K562 (cell line): ENCODE measurements around the gene CTAGE1. TPM values are rescaled to one million over a fixed set of nuclear protein-coding genes. Genes with fewer than 3 reads are reported as not detected.

Experiments
- ATAC-seq: fragments of 200-7000 bp; cut with Tn5 transposase; 3 replicates; pipeline ENCODE4 v1.9.1; 2020; ENCODE audit warnings: moderate library complexity
- BruUV-seq: library from RNA; stranded (reverse); fragments of 400-500 nt; replicated peaks from 2 replicates; lab custom pipeline; 2021; lab: Mats Ljungman, UMichigan
- CTCF ChIA-PET: fragments of 300-600 bp; formaldehyde crosslinking; extraction: SDS; loops from one replicate; lab custom pipeline; 2021; ENCODE audit warnings: low intra/inter-chr PET ratio; lab: Yijun Ruan, JAX
- POLR2A ChIA-PET: fragments of 300-600, 350-650 bp; sonication (Branson Sonifier 250); formaldehyde crosslinking; extraction: SDS; loops from one replicate; lab custom pipeline; 2021; ENCODE audit warnings: antibody characterized with exemption, inconsistent platforms; lab: Yijun Ruan, JAX
- DNase-seq, 4 experiments: peaks; one replicate each; pipeline versions ENCODE4 v3.0.0 to v3.0.0-alpha.2; 2011 to 2018; ENCODE audit warnings: low spot score in 3 of 4, mixed read lengths in 3 of 4; ENCODE audit errors: extremely low read depth in 1 of 4
- FAIRE-seq: peaks from 2 replicates; lab custom pipeline; 2011; peaks lifted over from hg19 to GRCh38; lab: Jason Lieb, UNC
- H2AFZ ChIP-seq: 2 replicates; pipeline ENCODE4 v1.6.0; 2011; ENCODE audit warnings: low read depth, low read length, control low read depth, inconsistent platforms
- H3K27ac ChIP-seq: fragments of 200-600 bp; 3 replicates; pipeline ENCODE4 v1.8.0; 2011; ENCODE audit warnings: low read depth, mild to moderate bottlenecking, control low read depth, inconsistent platforms, low read length, moderate library complexity, mixed read lengths; ENCODE audit errors: extremely low read depth
- H3K27me3 ChIP-seq, 2 experiments: fragments of 300-600 bp in 1 of 2; 2 replicates in 1 of 2; 3 replicates in 1 of 2; pipeline versions ENCODE4 v1.6.0 to v1.8.0; 2011; ENCODE audit warnings: inconsistent platforms in 2 of 2, low read length in 2 of 2, mild to moderate bottlenecking in 1 of 2, mixed read lengths in 1 of 2, moderate library complexity in 1 of 2; ENCODE audit not compliant: control insufficient read depth in 2 of 2, insufficient read depth in 2 of 2
- H3K36me3 ChIP-seq: fragments of 300-600 bp; 3 replicates; pipeline ENCODE4 v1.8.0; 2011; ENCODE audit warnings: mild to moderate bottlenecking, low read length, inconsistent platforms; ENCODE audit not compliant: control insufficient read depth, insufficient read depth
- H3K4me1 ChIP-seq, 2 experiments: fragments of 200-600 bp in 1 of 2; replicated peaks in 1 of 2; 2 replicates in 1 of 2; 3 replicates in 1 of 2; pipeline versions ENCODE4 v1.5.1 to v1.8.0; 2011; ENCODE audit warnings: inconsistent platforms in 2 of 2, low read length in 2 of 2, mild to moderate bottlenecking in 1 of 2, mixed read lengths in 1 of 2, moderate library complexity in 1 of 2; ENCODE audit not compliant: control insufficient read depth in 2 of 2, insufficient read depth in 2 of 2
- H3K4me2 ChIP-seq: 2 replicates; pipeline ENCODE4 v1.6.1; 2011; ENCODE audit warnings: low read length, control low read depth, inconsistent platforms, mixed read lengths; ENCODE audit not compliant: insufficient read depth
- H3K4me3 ChIP-seq: fragments of 200-600 bp; sonication (generic), shearing (Covaris generic); 2 replicates; pipeline ENCODE4 v1.5.1; 2016; ENCODE audit warnings: control low read depth, inconsistent platforms
- H3K79me2 ChIP-seq: fragments of 200-600 bp; 3 replicates; pipeline ENCODE4 v1.8.0; 2011; ENCODE audit warnings: low read length, inconsistent platforms; ENCODE audit not compliant: control insufficient read depth, insufficient read depth
- H3K9ac ChIP-seq, 2 experiments: 2 replicates each; pipeline versions ENCODE4 v1.6.0 to v1.6.1; 2011; ENCODE audit warnings: low read depth in 2 of 2, low read length in 2 of 2, control low read depth in 1 of 2, inconsistent platforms in 1 of 2, mild to moderate bottlenecking in 1 of 2, mixed read lengths in 1 of 2; ENCODE audit not compliant: insufficient read depth in 1 of 2
- H3K9me1 ChIP-seq: one replicate; pipeline ENCODE4 v1.6.0; 2011; ENCODE audit warnings: inconsistent platforms, mild to moderate bottlenecking, low read length, moderate library complexity; ENCODE audit not compliant: control insufficient read depth, insufficient read depth
- H3K9me3 ChIP-seq: replicated peaks from 2 replicates; pipeline ENCODE4 v1.5.1; 2011; ENCODE audit warnings: low read depth, low read length, inconsistent platforms; ENCODE audit not compliant: control insufficient read depth, insufficient read depth
- H4K20me1 ChIP-seq: replicated peaks from 2 replicates; pipeline ENCODE4 v1.6.1; 2011; ENCODE audit warnings: low read length, inconsistent platforms, mixed read lengths; ENCODE audit not compliant: control insufficient read depth, insufficient read depth
- FOS ChIP-seq: IDR thresholded peaks from 3 replicates; pipeline ENCODE4 v1.6.1; 2011; ENCODE audit not compliant: insufficient read length; ENCODE audit errors: extremely low read depth
- NFATC3 ChIP-seq: fragments of 450-650 bp; IDR thresholded peaks from 2 replicates; pipeline ENCODE4 v1.6.1; 2017; ENCODE audit warnings: mild to moderate bottlenecking
- POLR2AphosphoS5 ChIP-seq: IDR thresholded peaks from 2 replicates; pipeline ENCODE4 v1.6.1; 2011; ENCODE audit warnings: mild to moderate bottlenecking, low read depth, low read length, moderate library complexity; ENCODE audit not compliant: control insufficient read depth, insufficient read depth
- RFX7 ChIP-seq: fragments of 250-450 bp; sonication (Bioruptor Pico); IDR thresholded peaks from 2 replicates; pipeline ENCODE4 v1.5.1; 2021; ENCODE audit warnings: mild to moderate bottlenecking
- SMARCA5 ChIP-seq: fragments of 450-650 bp; IDR thresholded peaks from 2 replicates; pipeline ENCODE4 v1.6.1; 2016
- SREBF2 ChIP-seq: sonication (generic); formaldehyde crosslinking; IDR thresholded peaks from 2 replicates; pipeline ENCODE4 v1.4.0; 2020; ENCODE audit warnings: mild to moderate bottlenecking, missing genetic modification reagents
- ZNF124 ChIP-seq: sonication (generic); formaldehyde crosslinking; IDR thresholded peaks from 2 replicates; pipeline ENCODE4 v1.8.1; 2022; ENCODE audit warnings: missing genetic modification reagents
- ZNF224 ChIP-seq: sonication (generic); formaldehyde crosslinking; IDR thresholded peaks from 2 replicates; pipeline ENCODE4 v1.8.0; 2022; ENCODE audit warnings: mild to moderate bottlenecking, missing genetic modification reagents
- ZNF551 ChIP-seq: fragments of 250-450 bp; sonication (Bioruptor Pico); IDR thresholded peaks from 2 replicates; pipeline ENCODE4 v1.5.0; 2021; ENCODE audit warnings: mild to moderate bottlenecking, moderate library complexity
- ZNF695 ChIP-seq: fragments of 450-650 bp; formaldehyde crosslinking; IDR thresholded peaks from 2 replicates; pipeline ENCODE4 v1.4.0; 2020; ENCODE audit warnings: mild to moderate bottlenecking, moderate library complexity
- WGBS: fragments of 100-300 bp; shearing (Covaris generic); methylation state at CpG from one replicate; pipeline ENCODE4 v1.1.6; 2016; ENCODE audit warnings: low coverage, mixed read lengths; ENCODE audit not compliant: insufficient coverage; ENCODE audit errors: missing lambda C conversion rate; 5-methylcytosine and 5-hydroxymethylcytosine counted together
- in situ Hi-C: fragments of 300-500 bp; cut with MboI; formaldehyde crosslinking; loops from 4 replicates; pipeline ENCODE4 v1.15.0; 2018; ENCODE audit warnings: inconsistent platforms, mixed read lengths
- intact Hi-C: fragments of 100-400 bp; cut with micrococcal nuclease; formaldehyde crosslinking; loops from 2 replicates; pipeline ENCODE4 v1.14.2; 2022
- polyA plus RNA-seq, 8 experiments: library from polyadenylated mRNA; depleted of rRNA in 4 of 8; stranded (reverse) in 5 of 8; unstranded in 3 of 8; fragments of >200 nt; fragmentation: Nextera tagmentation in 2 of 8; fragmentation: Illumina TruSeq in 1 of 8; extraction: Ambion mirVana in 2 of 8; extraction: Trizol in 1 of 8; gene quantifications; 2 replicates each; pipeline versions ENCODE4 v1.2.1 to v1.2.3, GENCODE V29; 2011 to 2014; ENCODE audit warnings: inconsistent platforms in 1 of 8, missing spikeins in 1 of 8
- total RNA-seq, 7 experiments: library from RNA; depleted of rRNA in 6 of 7; stranded (reverse); fragments of >200 nt in 6 of 7; fragmentation: Illumina TruSeq in 2 of 7; extraction: Trizol in 2 of 7; gene quantifications; 2 replicates each; pipeline versions ENCODE4 v1.2.1 to v1.2.3, GENCODE V29; 2011 to 2021; ENCODE audit warnings: low replicate concordance in 1 of 7
- TF ChIP-seq, protein P1 (sequence below): IDR thresholded peaks from 2 replicates; pipeline ENCODE4 v1.6.1; 2014; ENCODE audit warnings: antibody characterized with exemption

The CTAGE1 gene
- total and polyA plus RNA-seq, 9 of the 15 experiments (the other 6 are each of a cell fraction or from before 2014, with no cell fraction given): not detected

DNA sequence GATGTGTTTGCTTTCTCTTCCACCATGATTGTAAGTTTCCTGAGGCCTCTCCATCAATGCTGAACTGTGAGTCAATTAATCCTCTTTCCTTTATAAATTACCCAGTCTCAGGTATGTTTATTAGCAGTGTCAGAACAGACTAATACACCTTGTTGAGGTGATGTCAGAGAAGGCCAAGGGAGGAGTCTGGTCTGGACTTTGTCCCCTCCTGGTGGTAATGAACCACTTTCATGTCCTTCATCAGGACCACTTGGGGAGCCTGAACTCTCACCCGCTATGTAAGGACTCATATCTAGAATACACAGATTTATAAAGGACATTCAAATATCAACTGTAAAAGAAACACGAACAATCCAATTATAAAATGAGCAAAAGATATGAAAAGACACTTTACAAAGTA is 2.9 kb upstream of the CTAGE1 start:
- TF ChIP-seq FOS: no peak
- no peak for TF ChIP-seq ZNF551 (CRISPR knock-in tag)
- no peak for TF ChIP-seq SMARCA5
- TF ChIP-seq POLR2AphosphoS5: no peak
- TF ChIP-seq, protein P1, sequence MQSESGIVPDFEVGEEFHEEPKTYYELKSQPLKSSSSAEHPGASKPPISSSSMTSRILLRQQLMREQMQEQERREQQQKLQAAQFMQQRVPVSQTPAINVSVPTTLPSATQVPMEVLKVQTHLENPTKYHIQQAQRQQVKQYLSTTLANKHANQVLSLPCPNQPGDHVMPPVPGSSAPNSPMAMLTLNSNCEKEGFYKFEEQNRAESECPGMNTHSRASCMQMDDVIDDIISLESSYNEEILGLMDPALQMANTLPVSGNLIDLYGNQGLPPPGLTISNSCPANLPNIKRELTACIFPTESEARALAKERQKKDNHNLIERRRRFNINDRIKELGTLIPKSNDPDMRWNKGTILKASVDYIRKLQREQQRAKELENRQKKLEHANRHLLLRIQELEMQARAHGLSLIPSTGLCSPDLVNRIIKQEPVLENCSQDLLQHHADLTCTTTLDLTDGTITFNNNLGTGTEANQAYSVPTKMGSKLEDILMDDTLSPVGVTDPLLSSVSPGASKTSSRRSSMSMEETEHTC: no peak
- TF ChIP-seq NFATC3: no peak
- no peak for TF ChIP-seq SREBF2 (CRISPR knock-in tag)
- TF ChIP-seq RFX7 (CRISPR knock-in tag): no peak
- no peak for TF ChIP-seq ZNF695 (CRISPR knock-in tag)
- no peak for TF ChIP-seq ZNF224
- no peak for TF ChIP-seq ZNF124 (CRISPR knock-in tag)
- Histone ChIP-seq H3K4me2 (no peak overlapping the region), H3K4me1 (peaks cover 0 to 3% of the 10 kb centered on the region in 2 experiments; a peak in 1 of 5 replicates), H3K27ac (no peak overlapping the region), H3K9me1 (no peaks in the 10 kb centered on the region), H3K4me3 (no peak overlapping the region), H3K36me3 (no peaks in the 10 kb centered on the region), H3K9ac (no peak overlapping the region), H3K79me2 (no peaks in the 10 kb centered on the region), H3K27me3 (peaks cover 11 to 32% of the 10 kb centered on the region in 2 experiments), H4K20me1 (no peaks in the 10 kb centered on the region), H2AFZ (no peak overlapping the region), H3K9me3 (no peaks in the 10 kb centered on the region; the same call in 1 of the 2 replicates)
- 0% methylated on average over 2 of the region's 2 CpGs for WGBS
- ATAC-seq (no peak), FAIRE-seq (no peak), DNase-seq (no peak)
- ChIA-PET CTCF (no interaction called here), POLR2A (no interaction called here)
- intact Hi-C loops (no loop called here), in situ Hi-C loops (no loop called here)
- no TSS peak for BruUV-seq
